AG04450 (cell line): ENCODE measurements around the gene TRPC4AP. TPM values are rescaled to one million over a fixed set of nuclear protein-coding genes. Genes with fewer than 3 reads are reported as not detected.
"Not testable (repeated sequence)": the region's sequence is repeated elsewhere in the genome, so short reads cannot be mapped to it uniquely, and the experiment has no call there.

Experiments used
- CTCF ChIA-PET: fragments of 300-600, 350-600 bp; formaldehyde crosslinking; extraction: SDS; loops from one replicate; lab custom pipeline; 2022; ENCODE audit warnings: antibody characterized with exemption, inconsistent platforms; lab: Charles Lee
- POLR2A ChIA-PET: fragments of 350-600 bp; formaldehyde crosslinking; extraction: SDS; loops from one replicate; lab custom pipeline; 2021; ENCODE audit warnings: antibody characterized with exemption, inconsistent platforms; lab: Yijun Ruan, JAX
- DNase-seq: peaks from one replicate; pipeline ENCODE4 v3.0.0-alpha.2; 2011; ENCODE audit warnings: low read depth, low spot score
- H3K27ac ChIP-seq: one replicate; pipeline ENCODE4 v1.5.1; 2012; ENCODE audit warnings: low read depth, low read length, control low read depth
- H3K27me3 ChIP-seq: one replicate; pipeline ENCODE4 v1.6.0; 2012; ENCODE audit warnings: low read length; ENCODE audit not compliant: control insufficient read depth, insufficient read depth
- H3K4me3 ChIP-seq: 2 replicates; pipeline ENCODE4 v1.5.1; 2011; ENCODE audit warnings: mild to moderate bottlenecking, low read depth, low read length, control low read depth
- H3K9me3 ChIP-seq: 2 replicates; pipeline ENCODE4 v1.5.1; 2012; ENCODE audit warnings: low read length; ENCODE audit not compliant: control insufficient read depth, insufficient read depth
- polyA plus RNA-seq: library from polyadenylated mRNA; depleted of rRNA; stranded (reverse); fragments of >200 nt; gene quantifications from 2 replicates; pipeline ENCODE4 v1.2.3, GENCODE V29; 2011
- TF ChIP-seq, protein P1 (sequence below): IDR thresholded peaks from 2 replicates; pipeline ENCODE4 v1.5.1; 2011; ENCODE audit warnings: low read depth, low read length, control low read depth, inconsistent platforms

The TRPC4AP gene
- polyA plus RNA-seq, 1 experiment, result 85.4 TPM

DNA sequence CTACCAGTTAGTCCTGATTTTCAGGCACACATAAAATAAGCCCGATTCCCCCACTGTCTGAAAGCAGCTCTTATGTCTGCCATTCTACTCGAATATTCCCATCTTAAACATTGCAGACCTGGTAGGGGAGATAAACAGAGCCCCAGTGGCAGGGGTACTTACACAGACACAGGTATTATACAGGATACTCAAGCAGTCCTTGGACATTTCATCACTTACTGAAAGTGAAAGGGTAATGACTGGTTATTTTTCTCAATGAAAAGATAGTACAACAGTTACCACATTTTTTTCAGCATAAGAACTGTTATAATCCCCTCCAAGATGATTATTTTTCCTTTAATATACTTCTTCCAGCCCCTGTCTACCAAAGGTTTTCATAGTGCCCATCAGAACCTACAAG is 37.8 kb downstream of the TRPC4AP start:
- H3K4me3 ChIP-seq, result no peak overlapping the region
- no peaks in the 10 kb centered on the region for H3K9me3 ChIP-seq
- TF ChIP-seq, protein P1, sequence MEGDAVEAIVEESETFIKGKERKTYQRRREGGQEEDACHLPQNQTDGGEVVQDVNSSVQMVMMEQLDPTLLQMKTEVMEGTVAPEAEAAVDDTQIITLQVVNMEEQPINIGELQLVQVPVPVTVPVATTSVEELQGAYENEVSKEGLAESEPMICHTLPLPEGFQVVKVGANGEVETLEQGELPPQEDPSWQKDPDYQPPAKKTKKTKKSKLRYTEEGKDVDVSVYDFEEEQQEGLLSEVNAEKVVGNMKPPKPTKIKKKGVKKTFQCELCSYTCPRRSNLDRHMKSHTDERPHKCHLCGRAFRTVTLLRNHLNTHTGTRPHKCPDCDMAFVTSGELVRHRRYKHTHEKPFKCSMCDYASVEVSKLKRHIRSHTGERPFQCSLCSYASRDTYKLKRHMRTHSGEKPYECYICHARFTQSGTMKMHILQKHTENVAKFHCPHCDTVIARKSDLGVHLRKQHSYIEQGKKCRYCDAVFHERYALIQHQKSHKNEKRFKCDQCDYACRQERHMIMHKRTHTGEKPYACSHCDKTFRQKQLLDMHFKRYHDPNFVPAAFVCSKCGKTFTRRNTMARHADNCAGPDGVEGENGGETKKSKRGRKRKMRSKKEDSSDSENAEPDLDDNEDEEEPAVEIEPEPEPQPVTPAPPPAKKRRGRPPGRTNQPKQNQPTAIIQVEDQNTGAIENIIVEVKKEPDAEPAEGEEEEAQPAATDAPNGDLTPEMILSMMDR, result no peak
- no peaks in the 10 kb centered on the region for H3K27me3 ChIP-seq
- CTCF ChIA-PET, result interaction anchor here (0.7 kb wide), 1 partner anchor 42 kb away, joined by 3 read pairs; no protein-coding TSS in a partner anchor
- H3K27ac ChIP-seq, result no peak overlapping the region
- POLR2A ChIA-PET, result no interaction called here
- no peak for DNase-seq

GRCh38 chr20:35052616-35053015 is 40.0 kb downstream of the TRPC4AP start:
- H3K4me3 ChIP-seq, H3K27ac ChIP-seq: not testable (repeated sequence)

GRCh38 chr20:35049776-35050352 is 42.7 kb downstream of the TRPC4AP start:
- Histone ChIP-seq H3K27ac (no peak overlapping the region), H3K9me3 (no peaks in the 10 kb centered on the region), H3K4me3 (no peak overlapping the region), H3K27me3 (no peaks in the 10 kb centered on the region)
- CTCF ChIA-PET, result interaction anchor here (0.7 to 1.5 kb wide), 3 partner anchors 46 to 888 kb away, joined by 4 to 8 read pairs (median 6); no protein-coding TSS in a partner anchor
- DNase-seq, result no peak
- TF ChIP-seq, protein P1, result no peak
- POLR2A ChIA-PET, result no interaction called here

More at GRCh38 chr20:35052616-35053015, 40.0 kb downstream of the TRPC4AP start:
- H3K9me3 ChIP-seq, DNase-seq, H3K27me3 ChIP-seq, POLR2A ChIA-PET: not testable (repeated sequence)
- CTCF ChIA-PET, result interaction anchor here (1.1 to 1.3 kb wide), 2 partner anchors 44 to 157 kb away, joined by 4 to 7 read pairs; no protein-coding TSS in a partner anchor

GRCh38 chr20:35048739-35049138 is 43.9 kb downstream of the TRPC4AP start:
- Histone ChIP-seq H3K4me3 (no peak overlapping the region), H3K9me3 (no peaks in the 10 kb centered on the region), H3K27me3 (no peaks in the 10 kb centered on the region), H3K27ac (no peak overlapping the region)
- TF ChIP-seq, protein P1, result no peak
- ChIA-PET CTCF (no interaction called here), POLR2A (no interaction called here)
- DNase-seq, result no peak

DNA sequence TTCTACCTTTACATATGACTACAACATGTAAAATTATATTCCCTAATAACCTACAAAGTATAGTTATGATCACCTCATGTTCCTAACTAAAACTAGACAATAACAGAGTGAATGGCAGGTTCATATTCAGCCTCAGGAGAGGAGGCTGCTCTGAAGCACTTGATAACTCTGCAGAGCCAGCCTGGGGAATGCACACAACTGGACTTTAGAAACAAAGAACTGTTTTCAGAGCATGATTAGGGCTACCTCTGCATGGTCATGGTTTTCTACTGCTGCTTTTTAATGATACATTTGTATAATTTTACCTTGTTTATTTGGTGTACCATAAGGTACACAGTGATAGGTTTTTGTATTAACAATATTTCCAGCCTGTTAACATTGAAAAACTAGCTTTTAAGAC is 50.3 kb downstream of the TRPC4AP start:
- TF ChIP-seq, protein P1, result no peak
- CTCF ChIA-PET, result no interaction called here

More for the DNA sequence above, 50.3 kb downstream of the TRPC4AP start:
- no peak overlapping the region for H3K27ac ChIP-seq
- H3K9me3 ChIP-seq, result no peaks in the 10 kb centered on the region
- no peaks in the 10 kb centered on the region for H3K27me3 ChIP-seq
- no peak for DNase-seq
- POLR2A ChIA-PET, result no interaction called here
- H3K4me3 ChIP-seq, result no peak overlapping the region
